Measurements from ENCODE around the gene LIF. TPM values are rescaled to one million over a fixed set of nuclear protein-coding genes. Genes with fewer than 3 reads are reported as not detected.

Gene LIF
- total and polyA plus RNA-seq, 2 of the 4 experiments (the other 2 are of a cell fraction): 130 to 214 TPM

DNA sequence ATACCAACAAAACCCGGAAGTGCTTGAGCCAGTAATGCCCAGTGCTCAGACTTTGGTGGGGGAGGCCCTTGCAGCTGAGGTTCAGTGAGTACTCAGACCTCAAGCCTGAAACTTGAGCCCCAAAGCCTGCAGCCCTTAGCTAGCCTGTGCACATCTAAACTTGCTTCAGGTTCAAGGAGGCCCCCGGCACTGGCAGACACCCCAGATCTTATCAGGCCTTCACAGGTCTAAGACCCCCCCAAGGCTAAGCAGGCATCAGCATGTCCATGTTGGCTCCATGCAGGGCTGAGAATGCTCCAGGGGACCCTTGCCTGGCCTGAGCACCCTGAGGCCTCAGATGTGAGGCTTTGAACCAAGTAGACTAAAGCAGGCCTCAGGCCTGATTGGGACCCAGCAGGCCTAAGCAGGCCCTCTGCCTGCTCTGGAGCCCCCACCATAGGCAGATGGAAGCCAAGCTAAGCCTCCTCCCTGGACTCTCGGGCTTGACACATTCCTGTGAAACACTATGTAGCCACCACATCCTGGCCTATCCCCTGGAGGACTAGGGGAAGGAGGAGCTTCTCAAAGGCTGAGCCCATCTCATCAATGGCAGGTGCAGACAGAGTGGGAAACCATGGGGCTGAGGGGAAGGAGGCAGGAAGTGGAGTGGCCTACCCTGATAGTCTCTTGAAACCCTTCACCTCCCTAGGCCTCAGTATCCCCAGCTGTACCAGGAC lies 43.9 kb upstream of the LIF start:
- no peak overlapping the region for H2BK15ac ChIP-seq (ENCODE audit: low read depth, low read length)
- WGBS, 2 experiments (ENCODE audit: extremely low coverage in 2 of 2, insufficient read length in 1 of 2): 20% methylated on average over 1 of the region's 3 CpGs; no CpG with 5 or more reads in 1 of the 2 experiments
- dilution Hi-C loops (cut with HindIII; ENCODE audit: low sequenced_read_pairs, unreplicated experiment): no loop called here
- peaks cover 20% of the 10 kb centered on the region; the same call in 1 of the 2 replicates for H3K4me1 ChIP-seq (ENCODE audit: control insufficient read depth, insufficient read depth, low read length)
- peak overlapping the region; percentile 18 for H2BK5ac ChIP-seq (ENCODE audit: low read depth, low read length, poor library complexity, severe bottlenecking)
- peak overlapping the region; percentile 48; the same call in 1 of the 2 replicates for H2AK5ac ChIP-seq (ENCODE audit: low read depth, low read length)
- H3K9me3 ChIP-seq (ENCODE audit: control insufficient read depth, insufficient read depth, low read length): no peaks in the 10 kb centered on the region
- 0 out of 2 replicates have a peak overlapping the region, but pooled peaks have one; percentile 93 for H3K4me2 ChIP-seq (ENCODE audit: low read depth, low read length)
- in situ Hi-C loops (cut with MboI; ENCODE audit: low sequenced_read_pairs): no loop called here
- H3K79me1 ChIP-seq (ENCODE audit: low read depth in 1 of 2, low read length in 2 of 2): peaks cover 0 to 14% of the 10 kb centered on the region in 2 experiments; a peak in 3 of 4 replicates
- H3K9me1 ChIP-seq (ENCODE audit: insufficient read depth, low read length): peaks cover 6% of the 10 kb centered on the region
- H3K4me3 ChIP-seq (ENCODE audit: insufficient read depth, low read depth, low read length): no peak overlapping the region
- no peaks in the 10 kb centered on the region for H3K27me3 ChIP-seq (ENCODE audit: control insufficient read depth, insufficient read depth, low read length)
- no TSS peak for BruUV-seq (replicated peaks)
- no peak overlapping the region for H2BK120ac ChIP-seq (ENCODE audit: low read depth, low read length)
- H3K9ac ChIP-seq (ENCODE audit: low read depth, low read length): no peak overlapping the region
- H4K5ac ChIP-seq (ENCODE audit: low read depth, low read length): no peak overlapping the region
- H4K20me1 ChIP-seq (ENCODE audit: insufficient read depth, low read length): peaks cover 26% of the 10 kb centered on the region
- no peak overlapping the region for H3K18ac ChIP-seq (ENCODE audit: low read depth, low read length)
- TF ChIP-seq CEBPB (IDR thresholded peaks at IDR 0.05; ENCODE audit: low read depth, low read length) (no peak), RCOR1 (IDR thresholded peaks at IDR 0.05; ENCODE audit: insufficient replicate concordance, low read length) (no peak), FOS (IDR thresholded peaks at IDR 0.05; ENCODE audit: low read depth, low read length) (no peak), BHLHE40 (IDR thresholded peaks at IDR 0.05; ENCODE audit: low read depth, low read length) (no peak), POLR2A (IDR thresholded peaks at IDR 0.05; ENCODE audit: low read depth, low read length) (no peak), RFX5 (IDR thresholded peaks at IDR 0.05; ENCODE audit: low read depth, low read length) (no peak), NFE2L2 (IDR thresholded peaks at IDR 0.05; ENCODE audit: low read depth, low read length) (no peak), RAD21 (IDR thresholded peaks at IDR 0.05; ENCODE audit: low read length) (no peak), MXI1 (IDR thresholded peaks at IDR 0.05; ENCODE audit: borderline replicate concordance, low read depth, low read length) (no peak), SMC3 (IDR thresholded peaks at IDR 0.05; ENCODE audit: low read depth, low read length) (no peak), MAZ (IDR thresholded peaks at IDR 0.05; ENCODE audit: borderline replicate concordance, low read depth, low read length) (no peak)
- TF ChIP-seq, protein P1, sequence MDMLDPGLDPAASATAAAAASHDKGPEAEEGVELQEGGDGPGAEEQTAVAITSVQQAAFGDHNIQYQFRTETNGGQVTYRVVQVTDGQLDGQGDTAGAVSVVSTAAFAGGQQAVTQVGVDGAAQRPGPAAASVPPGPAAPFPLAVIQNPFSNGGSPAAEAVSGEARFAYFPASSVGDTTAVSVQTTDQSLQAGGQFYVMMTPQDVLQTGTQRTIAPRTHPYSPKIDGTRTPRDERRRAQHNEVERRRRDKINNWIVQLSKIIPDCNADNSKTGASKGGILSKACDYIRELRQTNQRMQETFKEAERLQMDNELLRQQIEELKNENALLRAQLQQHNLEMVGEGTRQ (IDR thresholded peaks at IDR 0.05; ENCODE audit: low read depth, low read length): no peak
- TF ChIP-seq, protein P2, sequence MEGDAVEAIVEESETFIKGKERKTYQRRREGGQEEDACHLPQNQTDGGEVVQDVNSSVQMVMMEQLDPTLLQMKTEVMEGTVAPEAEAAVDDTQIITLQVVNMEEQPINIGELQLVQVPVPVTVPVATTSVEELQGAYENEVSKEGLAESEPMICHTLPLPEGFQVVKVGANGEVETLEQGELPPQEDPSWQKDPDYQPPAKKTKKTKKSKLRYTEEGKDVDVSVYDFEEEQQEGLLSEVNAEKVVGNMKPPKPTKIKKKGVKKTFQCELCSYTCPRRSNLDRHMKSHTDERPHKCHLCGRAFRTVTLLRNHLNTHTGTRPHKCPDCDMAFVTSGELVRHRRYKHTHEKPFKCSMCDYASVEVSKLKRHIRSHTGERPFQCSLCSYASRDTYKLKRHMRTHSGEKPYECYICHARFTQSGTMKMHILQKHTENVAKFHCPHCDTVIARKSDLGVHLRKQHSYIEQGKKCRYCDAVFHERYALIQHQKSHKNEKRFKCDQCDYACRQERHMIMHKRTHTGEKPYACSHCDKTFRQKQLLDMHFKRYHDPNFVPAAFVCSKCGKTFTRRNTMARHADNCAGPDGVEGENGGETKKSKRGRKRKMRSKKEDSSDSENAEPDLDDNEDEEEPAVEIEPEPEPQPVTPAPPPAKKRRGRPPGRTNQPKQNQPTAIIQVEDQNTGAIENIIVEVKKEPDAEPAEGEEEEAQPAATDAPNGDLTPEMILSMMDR (conservative IDR thresholded peaks at IDR 0.05; ENCODE audit: low read depth, low read length): no peak
- H3K23ac ChIP-seq (ENCODE audit: low read depth, low read length): no peak overlapping the region
- no peak overlapping the region for H4K91ac ChIP-seq (ENCODE audit: insufficient read depth, low read depth, low read length)
- peaks cover 50% of the 10 kb centered on the region for H3K36me3 ChIP-seq (ENCODE audit: control insufficient read depth, insufficient read depth, low read length)
- H3K56ac ChIP-seq (ENCODE audit: extremely low read depth, insufficient read depth, low read length): no peak overlapping the region
- H2BK20ac ChIP-seq (ENCODE audit: low read depth, low read length): no peak overlapping the region
- H3K14ac ChIP-seq (replicated peaks; ENCODE audit: low read depth, low read length): peak overlapping the region; percentile 15; the same call in 1 of the 2 replicates
- intact Hi-C loops (cut with micrococcal nuclease): no loop called here
- no peak for ATAC-seq (ENCODE audit: low read depth)
- no peak overlapping the region; the same call in 1 of the 2 replicates for H3K4ac ChIP-seq (ENCODE audit: low read depth, low read length)
- peak overlapping the region; percentile 89 for H2AFZ ChIP-seq (replicated peaks; ENCODE audit: low read length, poor library complexity)
- no peak overlapping the region for H3K27ac ChIP-seq (ENCODE audit: insufficient read depth, low read length)
- H2AK9ac ChIP-seq (replicated peaks; ENCODE audit: low read depth, low read length, poor library complexity): peak overlapping the region; percentile 85
- H4K8ac ChIP-seq (ENCODE audit: low read depth in 2 of 2, low read length in 2 of 2): peak overlapping the region in 1 of 2 experiments; percentile 22; a peak in 1 of 4 replicates
- peak; percentile 48 for DNase-seq
- ChIA-PET CTCF (no interaction called here), POLR2A (ENCODE audit: unreplicated experiment) (interaction anchor here (0.6 kb wide), 1 partner anchor 189 kb away, joined by 3 read pairs; no protein-coding TSS in a partner anchor)
